ELF-1 (cell line): ENCODE results near the gene IFNL1.
"Not testable (repeated sequence)": the region's sequence is repeated elsewhere in the genome, so short reads cannot be mapped to it uniquely, and the experiment has no call there.

Source experiments
- DNase-seq: peaks from one replicate; pipeline ENCODE4 v3.0.0-alpha.2; 2016; ENCODE audit warnings: low read depth, low spot score

The IFNL1 gene

DNA sequence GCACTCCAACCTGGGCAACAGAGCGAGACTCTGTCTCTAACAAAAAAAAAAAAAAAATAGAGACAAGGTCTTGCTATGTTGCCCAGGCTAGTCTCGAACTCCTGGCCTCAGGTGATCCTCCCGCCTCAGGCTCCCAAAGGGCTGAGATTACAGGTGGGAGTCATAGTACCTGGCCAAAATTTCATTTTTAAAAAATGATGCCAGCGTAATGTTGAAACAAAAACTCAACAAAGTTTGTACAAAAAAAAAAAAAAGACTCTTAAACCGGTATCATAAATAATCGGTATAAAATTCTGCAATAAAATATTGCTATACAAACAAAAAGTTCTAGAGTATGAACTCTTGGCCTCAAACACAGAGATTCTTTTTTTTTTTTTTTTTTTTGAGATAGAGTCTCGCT lies 36.1 kb downstream of the IFNL1 start:
- DNase-seq, result no peak

DNA sequence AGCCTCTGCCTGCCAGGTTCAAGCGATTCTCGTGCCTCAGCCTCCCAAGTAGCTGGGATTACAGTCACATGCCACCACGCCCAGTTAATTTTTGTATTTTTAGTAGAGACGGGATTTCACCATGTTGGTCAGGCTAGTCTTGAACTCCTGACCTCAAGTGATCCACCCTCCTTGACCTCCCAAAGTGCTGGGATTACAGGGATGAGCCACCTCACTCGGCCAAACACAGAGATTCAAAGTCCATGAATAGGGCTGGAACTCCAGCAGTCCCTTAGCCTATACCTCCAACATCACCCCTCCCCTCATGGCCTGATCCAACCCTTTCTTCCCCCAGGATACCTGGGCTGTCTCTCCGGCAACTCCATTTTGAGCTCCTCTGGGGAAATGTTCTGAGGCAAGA lies 36.5 kb downstream of the IFNL1 start:
- not testable (repeated sequence) for DNase-seq

DNA sequence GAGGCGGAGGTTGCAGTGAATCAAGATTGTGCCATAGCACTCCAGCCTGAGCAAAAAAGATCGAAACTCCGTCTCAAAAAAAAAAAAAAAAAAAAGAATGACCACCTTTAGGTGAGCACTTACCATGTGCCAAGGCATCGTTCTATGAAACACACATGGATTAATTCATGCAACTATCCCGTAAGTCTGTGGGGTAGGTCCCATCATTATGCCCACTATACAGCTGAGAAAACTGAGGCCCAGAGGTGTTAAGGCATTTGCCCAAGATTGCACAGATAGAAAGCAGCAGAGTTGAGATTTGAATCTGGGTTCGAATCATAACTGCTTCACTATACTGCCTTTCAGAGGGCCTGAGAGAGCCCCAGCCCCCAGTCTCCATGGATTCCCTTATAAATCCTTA lies 37.3 kb downstream of the IFNL1 start:
- no peak for DNase-seq

DNA sequence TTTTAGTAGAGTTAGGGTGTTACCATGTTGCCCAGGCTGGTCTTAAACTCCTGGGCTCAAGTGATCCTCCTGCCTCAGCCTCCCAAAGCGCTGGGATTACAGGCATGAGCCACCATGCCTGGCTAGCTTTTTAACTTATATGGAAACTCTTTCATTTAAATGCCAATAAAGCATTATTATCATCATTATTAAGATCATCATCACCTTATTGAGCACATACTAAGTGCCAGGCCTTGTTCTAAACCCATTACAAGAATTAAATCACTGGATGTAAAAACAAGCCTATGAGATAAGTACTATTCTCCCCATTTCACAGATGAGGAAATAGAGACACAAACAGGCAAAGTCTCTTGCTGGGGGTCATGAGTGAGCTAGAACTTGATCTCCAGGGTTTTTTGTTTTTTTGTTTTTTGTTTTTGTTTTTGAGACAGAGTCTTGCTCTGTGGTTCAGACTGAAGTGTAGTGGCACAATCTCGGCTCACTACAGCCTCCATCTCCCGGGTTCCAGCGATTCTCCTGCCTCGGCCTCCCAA lies 38.3 kb downstream of the IFNL1 start:
- DNase-seq, result no peak

DNA sequence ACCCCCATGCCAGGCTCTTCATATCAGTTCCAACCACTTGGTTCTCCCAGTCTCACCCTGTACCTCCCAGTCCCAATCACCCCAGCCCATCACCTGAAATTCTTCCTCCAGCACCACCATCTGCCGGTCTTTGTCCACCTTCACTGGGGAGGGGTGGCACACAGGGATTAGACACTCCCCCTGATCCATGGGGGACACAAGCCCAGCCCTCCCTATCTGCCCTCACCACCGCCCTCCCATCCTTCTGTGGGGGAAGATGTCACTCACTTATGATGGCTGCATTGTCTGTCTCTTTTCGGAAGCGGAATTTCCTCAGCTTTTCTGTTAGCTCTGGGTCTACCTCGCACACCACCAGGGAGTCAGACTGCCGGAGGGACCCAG lies 39.0 kb downstream of the IFNL1 start:
- no peak for DNase-seq

DNA sequence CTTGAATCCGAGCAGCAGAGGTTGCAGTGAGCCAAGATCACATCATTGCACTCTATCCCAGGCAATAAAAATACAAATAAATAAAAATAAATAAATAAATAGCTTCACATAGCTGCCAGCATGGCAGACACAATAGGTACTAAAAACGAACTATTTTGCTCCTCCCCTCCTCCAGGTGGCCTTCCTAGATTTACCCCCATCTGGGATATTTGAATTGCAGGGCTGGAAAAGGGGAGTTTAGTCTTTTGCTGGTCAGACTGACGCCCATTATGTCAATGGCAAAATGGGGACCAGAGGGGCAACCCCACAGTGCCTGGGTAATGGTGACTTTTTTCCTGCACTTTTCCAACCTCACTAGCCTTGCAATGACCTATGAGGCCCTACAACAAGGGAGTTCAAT lies 40.3 kb downstream of the IFNL1 start:
- DNase-seq, result no peak

DNA sequence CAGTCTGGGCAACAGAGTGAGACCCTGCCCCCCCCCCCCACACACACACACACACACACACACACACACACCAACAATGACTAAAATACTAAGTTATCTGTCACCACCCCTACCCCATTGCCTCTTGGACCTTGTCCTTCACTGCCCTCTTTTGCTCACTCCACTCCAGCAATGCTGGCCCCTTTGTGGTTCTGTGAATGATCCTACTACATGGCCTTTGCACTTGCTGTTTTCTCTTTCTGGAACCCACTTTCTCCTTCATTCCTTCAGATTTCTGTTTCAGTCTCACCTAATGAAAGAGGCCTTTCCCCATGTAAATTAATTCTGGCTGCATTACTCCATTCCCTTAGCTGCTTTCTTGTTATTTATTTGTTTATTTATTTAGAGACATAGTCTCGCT lies 43.5 kb downstream of the IFNL1 start:
- DNase-seq, result no peak

DNA sequence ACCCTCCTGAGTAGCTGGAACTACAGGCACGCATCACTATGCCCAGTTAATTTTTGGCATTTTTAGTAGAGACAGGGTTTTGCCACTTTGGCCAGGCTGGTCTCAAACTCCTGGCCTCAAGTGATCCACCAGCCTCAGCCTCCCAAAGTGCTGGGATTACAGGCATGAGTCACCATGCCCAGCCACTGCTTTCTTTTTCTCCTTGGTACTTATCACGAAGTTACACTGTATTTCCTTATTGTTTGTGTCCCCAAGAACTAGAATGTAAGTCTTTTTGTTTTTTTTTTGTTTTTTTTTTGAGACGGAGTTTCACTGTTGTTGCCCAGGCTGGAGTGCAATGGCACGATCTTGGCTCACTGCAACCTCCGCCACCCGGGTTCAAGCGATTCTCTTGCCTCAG lies 43.9 kb downstream of the IFNL1 start:
- DNase-seq, result not testable (repeated sequence)

DNA sequence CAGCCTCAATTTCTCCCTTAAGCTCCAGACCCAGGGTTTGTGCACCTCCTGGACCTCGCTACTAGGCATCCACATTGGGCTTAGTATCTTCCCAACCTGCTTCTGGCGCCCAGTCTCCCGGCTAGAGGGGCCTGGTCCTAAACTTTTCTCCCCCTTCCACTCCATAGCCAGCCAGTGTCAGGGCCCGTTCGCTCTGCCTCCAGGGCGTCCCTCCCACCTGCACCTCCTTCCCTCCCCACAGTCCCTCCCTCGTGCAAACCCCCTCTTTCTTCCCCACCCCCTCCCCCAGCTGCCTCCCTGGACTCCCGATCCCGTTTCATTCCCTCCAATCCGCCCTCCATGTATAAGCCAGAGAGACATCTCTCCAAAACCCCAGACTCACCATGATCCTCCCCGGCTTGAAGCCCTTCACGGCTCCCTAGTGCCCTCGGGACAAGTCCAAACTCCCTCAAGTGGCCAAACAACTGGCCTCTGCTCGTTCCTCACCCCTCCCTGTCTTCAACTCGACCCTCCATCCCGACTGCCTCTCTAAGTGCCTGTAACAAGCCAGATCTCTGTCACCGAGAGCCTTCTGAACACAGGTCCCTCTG lies 45.0 kb downstream of the IFNL1 start:
- no peak for DNase-seq

DNA sequence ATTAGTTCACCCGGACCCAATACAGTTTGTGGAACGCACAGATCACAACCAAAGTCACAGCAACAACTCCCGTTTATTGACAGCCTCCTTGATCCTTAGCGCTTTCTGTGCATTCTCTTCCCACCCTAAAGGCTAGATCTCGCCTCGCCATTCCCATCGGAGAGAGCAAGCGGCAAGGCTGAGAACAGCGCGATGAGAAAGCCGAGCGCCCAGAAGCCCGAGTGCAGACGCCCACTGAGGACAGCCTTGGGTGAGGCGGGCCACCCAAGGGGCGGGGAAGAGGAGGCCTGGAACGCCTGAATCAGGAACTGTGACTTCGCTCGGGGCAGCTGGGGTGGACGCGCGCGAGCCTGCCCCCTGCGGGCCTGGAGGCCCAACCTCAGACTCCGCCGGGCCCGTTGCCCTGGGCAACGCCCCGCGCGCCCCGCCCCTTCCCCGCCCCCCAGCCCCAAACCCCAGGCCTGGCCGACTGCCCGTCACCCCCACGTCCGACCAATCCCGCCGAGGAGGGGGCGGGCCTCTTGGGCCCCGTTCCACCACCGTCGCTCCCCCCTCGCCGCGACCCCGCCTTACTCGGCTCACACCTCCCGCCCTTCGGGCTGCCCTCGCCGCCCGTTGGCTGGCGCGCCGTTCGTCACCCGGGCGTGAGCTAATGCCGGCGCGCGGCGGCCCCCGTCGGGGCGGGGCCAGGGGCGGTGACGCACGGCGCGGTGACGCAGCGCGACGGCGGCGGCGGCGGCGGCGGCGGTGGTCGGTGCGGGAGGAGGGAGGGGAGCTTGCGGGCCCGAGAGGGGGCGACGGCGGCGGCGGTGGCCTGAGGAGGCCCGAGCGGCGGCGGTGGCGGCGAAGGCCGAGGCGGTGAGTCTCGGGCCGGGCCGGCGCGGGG lies 45.8 kb downstream of the IFNL1 start, which contains the start of gene SAMD4B:
Gene SAMD4B, plus strand, starts transcription at position 703 of the 886 bp plus-strand sequence. CDS start 14,473 bp downstream, outside the sequence.
- peak; percentile 99 for DNase-seq

DNA sequence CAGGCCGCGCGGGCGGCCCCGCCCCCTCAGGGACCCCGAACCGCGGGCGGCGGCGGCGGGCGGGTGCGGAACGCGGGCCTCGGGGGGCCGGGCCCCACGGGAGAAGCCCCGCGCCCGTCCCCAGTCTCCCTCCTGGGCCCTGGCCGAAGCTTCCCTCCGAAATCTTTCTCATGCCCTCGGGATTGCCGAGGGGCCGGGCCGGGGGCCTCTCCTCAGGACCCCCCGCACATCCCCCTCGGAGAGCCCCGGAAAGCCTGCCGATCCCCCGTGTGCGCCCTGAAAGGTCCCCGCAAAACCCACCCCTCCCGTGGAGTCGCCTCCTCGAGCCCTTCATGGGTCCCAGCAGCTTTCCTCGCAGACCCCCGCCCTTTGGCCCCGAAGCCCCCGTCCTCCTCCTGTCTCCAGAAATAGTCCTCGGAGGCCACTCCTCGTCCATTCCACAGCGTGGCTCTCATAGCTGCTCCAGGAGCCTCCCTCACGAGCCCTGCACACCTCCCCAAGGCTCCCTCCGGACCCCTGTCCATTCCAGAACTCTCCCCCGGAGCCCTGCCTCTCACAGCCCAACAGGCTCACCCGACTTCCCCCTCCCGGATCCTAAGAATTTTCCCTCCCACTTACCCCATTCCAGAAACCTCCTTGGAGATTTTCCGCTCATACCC lies 46.6 kb downstream of the IFNL1 start:
- no peak for DNase-seq

DNA sequence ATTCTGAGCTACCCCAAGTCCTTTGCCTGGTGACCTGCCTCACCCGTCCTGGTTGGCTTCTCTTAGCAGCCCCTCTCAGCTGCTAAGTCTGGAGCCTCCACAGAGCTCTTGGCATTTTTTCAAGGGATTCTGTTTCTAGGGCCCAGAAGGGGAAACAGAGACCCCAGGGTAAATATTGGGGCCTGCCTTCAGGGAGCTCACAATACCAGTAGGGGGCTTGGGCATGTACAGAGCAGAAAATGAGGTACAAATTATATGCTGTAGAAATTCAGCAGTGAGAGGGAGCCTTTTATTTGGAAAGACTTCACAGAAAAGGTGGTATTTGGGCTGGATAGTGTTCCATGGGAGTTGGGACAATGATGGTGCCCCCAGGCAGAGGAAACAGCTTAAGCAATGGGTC lies 49.7 kb downstream of the IFNL1 start:
- DNase-seq, result no peak

DNA sequence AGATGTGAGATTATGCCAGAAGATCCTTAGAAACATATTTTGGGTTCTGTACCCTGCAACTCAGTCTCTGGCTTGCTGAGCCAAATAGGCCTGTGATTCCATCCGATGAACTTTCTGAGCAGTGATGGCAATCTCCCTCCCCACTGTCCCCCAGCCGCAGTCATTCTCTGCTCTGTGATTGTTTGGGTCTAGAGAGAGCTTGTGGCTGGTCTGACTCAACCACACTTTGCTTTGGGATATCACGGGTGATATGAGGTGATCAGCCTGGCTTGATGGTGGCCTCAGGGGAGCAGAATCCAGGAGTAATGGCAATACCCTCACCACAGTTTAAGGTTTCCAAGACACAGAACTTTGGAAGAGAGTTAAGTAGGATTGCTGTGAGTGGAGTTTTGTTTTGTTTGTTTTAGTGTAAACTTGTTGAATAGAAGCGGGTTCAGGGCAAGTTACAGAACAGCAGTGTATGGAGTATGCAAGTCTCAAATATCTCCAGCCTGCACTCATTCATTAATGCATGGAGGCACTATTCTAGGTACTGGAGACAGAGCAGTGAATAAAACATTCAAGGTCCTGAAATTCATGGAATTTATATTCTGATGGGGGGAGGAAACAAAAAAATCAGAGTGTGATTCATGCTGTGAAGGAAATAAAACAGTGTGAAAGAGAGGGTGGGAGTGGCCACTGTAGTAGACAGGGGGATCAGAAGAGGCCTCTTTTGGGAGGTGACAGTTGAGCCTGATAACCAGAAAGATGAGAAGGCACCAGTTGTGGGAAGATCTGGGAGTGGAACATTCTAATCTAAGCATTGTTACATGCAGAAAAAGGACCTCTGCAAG lies 51.3 kb downstream of the IFNL1 start:
- no peak for DNase-seq
